GM21737 (cell line): ENCODE results near the gene ZNF215.
"Not testable (repeated sequence)": the region's sequence is repeated elsewhere in the genome, so short reads cannot be mapped to it uniquely, and the experiment has no call there.

Experiments used
- ATAC-seq: cut with Tn5 transposase; IDR thresholded peaks from one replicate; pipeline ENCODE4 v1.9.1; 2021; ENCODE audit warnings: mild to moderate bottlenecking, moderate library complexity; ENCODE audit not compliant: unreplicated experiment

The ZNF215 gene

DNA sequence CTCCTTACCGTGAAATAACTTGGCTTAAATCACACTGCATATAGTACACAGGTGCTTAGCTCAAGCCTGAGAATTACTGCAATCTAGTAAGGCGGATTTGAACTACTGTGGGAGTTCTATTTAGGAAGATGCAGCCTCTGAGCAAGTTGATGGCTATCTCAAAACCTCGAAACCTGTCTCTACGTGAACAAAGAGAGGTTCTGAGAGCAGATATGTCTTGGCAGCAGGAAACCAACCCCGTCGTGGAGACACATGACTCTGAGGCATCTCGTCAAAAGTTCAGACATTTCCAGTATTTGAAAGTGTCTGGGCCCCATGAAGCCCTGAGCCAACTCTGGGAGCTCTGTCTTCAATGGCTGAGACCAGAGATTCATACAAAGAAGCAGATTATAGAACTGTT, 5.9 kb downstream of the ZNF215 start:
- ATAC-seq = no peak

DNA sequence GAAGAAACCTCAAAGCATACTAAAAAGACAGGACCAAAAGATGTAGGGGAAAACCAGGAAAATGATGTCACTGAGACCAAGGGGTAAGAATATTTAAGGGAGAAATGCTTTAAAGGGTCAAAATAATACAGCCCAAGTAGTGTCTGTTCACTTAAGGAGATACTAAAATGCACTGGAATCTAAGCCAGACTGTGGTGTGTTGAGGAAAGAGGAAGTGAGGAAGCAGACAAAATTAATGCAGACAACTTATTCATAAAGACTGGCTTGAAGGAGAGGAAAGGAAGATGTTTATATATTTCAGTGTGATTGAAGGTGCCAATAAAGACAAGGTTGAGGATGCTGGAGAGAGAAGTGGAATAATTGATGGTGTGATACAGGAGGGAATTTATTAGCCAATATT, 15.7 kb downstream of the ZNF215 start:
- no peak for ATAC-seq

DNA sequence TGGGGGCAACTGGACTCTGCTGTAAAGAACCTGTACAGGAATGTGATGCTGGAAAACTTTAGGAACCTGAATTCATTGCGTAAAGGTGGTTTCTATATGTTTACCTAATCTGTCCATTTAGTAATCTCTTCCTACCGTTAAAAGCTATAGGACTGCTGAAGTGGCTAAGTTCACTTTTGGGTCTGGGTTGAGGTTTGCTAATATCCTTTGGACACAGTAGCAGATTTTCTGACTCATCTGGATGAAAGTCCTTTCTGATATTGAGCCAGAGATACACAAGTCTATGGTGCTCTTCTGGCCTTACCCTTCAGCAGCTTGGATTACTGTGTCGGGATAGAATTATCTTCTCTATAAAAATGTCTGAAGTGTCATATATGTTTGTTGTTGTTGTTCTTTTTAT, 16.9 kb downstream of the ZNF215 start:
- no peak for ATAC-seq

DNA sequence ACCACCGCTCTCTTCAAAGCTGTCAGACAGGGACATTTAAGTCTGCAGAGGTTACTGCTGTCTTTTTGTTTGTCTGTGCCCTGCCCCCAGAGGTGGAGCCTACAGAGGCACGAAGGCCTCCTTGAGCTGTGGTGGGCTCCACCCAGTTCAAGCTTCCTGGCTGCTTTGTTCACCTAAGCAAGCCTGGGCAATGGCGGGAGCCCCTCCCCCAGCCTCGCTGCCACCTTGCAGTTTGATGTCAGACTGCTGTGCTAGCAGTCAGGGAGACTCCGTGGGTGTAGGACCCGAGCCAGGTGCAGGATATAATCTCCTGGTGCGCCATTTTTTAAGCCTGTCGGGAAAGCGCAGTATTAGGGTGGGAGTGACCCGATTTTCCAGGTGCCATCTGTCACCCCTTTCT, 28.0 kb downstream of the ZNF215 start:
- not testable (repeated sequence) for ATAC-seq

DNA sequence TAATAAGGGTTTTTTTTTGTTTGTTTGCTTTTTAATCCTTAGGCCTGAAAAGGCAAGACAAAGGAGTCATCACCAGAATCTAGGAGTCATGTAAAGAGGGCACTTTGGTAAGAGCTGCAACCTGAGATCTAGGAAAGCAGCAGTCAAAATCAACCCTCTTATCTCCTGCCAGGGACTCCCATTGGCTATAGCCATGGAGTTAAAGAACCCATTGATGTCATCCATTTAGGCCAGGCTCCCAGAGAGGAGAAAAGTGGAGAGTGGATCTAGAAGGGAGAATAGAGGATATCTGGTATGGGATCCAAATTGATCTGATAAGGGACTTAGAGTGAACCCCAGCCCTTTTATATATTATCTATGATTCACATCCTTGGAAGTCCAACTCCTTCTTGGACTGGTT, 35.9 kb downstream of the ZNF215 start:
- no peak for ATAC-seq

DNA sequence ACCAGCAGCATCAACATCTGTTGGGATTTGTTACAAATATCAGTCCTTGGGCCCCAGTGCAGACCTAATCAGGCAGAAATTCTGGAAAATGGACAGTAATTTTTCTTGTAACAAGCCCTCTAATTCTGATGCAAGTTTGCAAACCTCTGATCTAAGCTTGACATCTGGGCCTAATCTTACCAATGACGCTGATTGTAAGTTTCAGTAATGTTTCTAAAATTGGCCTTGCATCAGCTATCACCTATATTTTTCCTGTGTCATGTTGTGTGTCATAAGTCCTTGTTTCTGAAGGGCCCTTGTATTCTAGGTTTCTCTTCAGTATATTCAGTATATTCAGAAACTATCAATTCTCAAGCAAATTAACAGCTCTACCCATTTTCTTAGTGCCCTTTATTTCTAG, 36.4 kb downstream of the ZNF215 start:
- ATAC-seq = no peak

DNA sequence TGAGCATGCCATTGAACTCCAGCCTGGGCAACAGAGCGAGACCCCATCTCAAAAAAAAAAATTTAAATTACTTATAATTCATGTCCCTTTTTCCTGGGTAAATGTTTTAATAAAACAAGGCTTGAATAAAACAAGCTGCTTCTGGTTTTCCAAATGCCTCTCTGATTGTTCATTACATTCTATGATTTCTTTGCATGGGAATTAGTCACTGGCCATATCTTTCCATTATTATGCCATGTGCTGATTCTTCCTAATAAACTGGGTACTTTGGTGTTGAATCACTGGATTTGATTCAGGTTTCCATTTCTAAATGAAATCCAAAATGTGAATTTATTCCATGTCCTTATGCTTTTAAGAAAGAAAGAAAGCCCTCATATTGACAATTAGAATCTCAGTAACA, 42.6 kb downstream of the ZNF215 start:
- no peak for ATAC-seq

DNA sequence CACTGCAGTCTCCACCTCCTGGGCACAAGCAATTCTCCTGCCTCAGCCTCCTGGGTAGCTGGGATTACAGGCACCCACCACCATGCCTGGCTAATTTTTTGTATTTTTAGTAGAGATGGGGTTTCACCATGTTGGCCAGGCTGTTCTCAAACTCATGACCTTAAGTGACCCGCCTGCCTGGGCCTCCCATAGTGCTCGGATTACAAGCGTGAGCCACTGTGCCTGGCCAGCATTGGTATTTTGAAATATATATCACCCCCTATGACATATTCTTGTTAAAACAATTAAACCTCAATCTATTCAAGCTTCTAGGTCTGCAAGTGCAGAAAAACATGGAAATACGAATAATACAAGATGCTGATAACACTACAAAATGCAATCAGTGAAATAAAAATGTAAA, 43.6 kb downstream of the ZNF215 start:
- not testable (repeated sequence) for ATAC-seq

DNA sequence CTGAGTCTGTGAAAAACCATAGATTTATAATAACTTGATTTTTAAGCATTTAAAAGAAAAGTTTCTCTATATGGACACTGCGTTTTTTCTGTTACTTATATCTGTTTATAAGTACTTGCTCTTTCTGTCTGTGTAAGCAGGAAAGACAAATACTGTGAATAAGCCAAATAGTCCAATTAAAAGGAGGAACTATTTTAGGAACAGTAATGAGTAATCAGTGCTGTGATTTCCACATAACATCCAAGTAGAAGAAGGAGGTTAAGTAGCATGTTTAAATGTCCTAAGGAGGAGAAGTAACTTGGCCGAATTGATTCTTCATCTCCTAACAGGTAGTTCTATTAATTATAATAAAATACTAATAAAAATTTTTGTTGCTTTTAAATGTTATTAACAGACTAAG, 53.1 kb downstream of the ZNF215 start:
- ATAC-seq = no peak

DNA sequence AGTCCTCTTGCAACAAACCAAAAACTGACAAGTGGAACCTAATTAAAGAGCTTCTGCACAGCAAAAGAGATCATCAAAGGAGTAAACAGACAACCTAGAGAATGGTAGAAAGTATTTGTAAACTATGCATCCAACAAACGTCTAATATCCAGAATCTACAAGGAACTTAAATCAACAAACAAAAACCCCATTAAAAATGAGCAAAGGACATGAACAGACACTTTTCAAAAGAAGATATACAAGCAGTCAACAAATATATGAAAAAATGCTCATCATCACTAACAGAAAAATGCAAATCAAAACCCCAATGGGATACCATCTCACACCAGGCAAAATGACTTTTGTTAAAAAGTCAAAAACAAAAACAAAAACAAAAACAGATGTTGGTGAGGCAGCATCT, 60.3 kb downstream of the ZNF215 start:
- ATAC-seq = no peak

DNA sequence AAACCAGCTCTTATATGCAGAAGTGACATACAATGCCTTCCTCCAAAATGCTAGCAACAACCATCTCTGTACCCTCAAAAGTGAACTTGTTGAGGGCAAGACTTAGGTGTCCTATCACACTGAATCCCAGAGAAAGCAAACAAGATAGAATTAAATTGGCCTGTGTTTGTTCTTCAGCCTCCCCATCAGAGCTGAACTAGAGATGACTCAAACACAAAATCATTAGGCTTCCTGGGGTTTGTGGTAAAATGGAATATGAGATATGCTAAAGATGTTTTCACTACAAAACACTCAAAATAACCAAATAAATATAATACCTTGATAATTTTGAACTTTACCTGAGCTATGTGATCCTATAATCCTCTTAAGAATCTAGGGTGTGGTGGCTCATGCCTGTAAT, 62.3 kb downstream of the ZNF215 start:
- ATAC-seq = no peak

DNA sequence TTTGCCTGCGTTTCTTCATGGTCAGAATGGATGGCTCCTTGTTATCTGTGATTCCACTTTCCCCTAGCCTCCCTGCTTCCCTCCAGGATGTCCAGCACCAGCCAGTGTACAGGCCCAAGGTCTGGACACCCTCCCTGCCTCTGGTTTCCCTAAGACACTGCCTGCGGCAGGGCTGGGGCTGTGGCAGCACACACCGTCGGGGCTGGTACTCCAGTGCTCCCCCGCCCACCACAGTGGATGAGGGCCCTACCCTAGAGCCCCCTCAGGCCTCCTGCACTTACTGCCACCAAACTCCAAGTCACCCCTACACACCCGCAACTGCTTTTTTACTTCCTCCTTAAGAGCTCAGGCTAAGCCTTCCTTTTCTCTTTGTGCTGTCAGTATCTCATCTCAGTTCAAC, 65.0 kb downstream of the ZNF215 start:
- no peak for ATAC-seq

DNA sequence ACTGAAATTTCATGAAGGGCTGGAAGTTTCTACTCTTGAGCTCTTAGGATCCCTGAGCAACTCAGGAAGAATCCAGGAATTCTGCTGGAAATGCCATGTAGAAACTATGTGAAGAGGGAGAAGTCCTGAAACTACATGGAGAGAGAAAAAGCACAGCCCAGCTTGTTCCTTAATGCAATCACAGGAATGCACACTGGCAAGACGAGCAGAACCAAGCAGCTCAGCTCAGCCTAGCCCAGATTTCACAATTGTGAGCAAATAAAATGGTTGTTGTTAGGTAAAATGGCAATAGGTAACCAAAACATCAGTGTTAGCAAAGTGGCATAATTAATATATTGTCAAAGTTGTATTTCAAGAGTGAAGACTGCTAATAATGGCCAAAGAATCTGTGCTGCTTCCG, 65.8 kb downstream of the ZNF215 start:
- no peak for ATAC-seq

DNA sequence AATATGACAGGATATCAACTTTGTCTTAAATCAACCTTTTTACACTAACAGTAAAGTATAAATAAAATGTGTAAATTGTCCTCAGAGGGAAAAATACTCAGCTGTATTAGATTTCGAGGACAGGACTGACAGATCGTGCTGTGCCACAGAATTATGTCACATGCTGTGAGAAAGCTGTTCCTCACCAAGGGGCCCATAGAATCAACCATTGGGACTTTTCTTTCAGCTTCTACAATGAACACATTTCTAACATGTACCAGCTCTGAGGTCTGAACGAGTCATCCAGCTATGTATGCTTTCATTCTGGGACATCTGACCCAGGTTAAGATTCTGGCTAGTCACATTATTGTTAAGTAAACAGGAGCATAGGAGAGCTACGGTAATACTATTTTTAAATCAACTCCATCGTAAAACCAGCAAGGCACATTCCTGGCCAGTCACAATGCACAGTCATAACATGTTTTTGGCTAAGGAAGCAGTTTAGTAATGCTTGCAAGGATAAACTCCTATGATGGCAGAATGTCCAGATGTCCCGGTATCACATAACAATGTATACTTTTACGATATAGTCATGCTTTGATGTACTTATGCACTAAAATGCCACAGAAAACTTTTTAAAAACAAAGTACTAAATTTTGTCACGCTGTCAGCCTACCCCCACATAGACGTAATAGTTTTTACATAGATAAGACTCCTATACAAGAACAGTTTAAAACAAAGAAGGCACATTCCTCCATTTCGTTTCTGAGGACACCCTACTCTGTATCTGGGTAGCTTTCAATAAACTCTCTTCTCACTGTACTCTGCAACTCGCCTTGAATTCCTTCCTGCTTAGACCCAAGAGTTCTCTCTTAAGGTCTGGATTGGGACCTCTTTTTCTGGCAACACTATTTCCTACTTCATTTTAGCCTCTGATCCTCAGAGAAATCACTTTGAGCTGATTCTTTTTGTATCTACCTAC, 66.5 kb downstream of the ZNF215 start:
- no peak for ATAC-seq

DNA sequence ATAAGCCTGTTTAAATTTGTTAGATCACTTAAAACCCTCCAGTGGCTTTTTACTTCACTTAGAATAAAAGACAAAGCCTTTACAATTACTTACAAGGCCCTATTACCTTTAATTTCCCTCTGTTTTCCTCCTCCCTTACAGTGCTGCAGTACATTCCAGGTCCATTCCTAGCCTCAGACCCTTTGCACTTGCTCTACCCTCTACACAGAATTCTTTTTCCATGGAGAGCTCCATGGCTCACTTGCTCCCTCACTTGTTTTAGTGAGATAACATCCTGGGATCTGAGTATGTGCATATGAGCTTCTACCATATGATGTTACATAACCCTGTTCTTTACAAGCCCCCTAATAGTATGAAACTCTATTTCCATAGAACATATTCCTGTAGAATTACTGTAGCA, 69.5 kb downstream of the ZNF215 start:
- no peak for ATAC-seq

DNA sequence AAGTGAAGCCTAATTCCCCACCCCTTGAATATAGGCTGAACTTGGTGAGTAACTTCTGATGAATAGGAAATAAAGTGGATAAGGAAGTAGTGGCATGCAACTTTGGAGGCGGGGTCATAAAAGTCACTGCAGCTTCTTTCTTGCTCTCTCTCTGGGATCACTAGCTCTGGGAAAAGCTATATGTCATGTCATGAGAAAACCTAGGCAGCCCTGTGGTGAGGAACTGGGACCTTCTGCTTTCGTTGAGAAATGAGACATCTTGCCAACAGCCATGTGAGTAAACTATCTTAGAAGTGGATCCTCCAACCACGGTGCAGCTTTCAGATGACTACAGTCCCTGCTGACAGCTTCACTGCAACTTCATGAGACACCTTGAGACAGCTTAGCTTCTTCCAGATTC, 78.3 kb downstream of the ZNF215 start:
- ATAC-seq = no peak
